GM12878 (cell line): ENCODE results near the gene CAMTA1. TPM values are rescaled to one million over a fixed set of nuclear protein-coding genes. Genes with fewer than 3 reads are reported as not detected.
"Not testable (repeated sequence)": the region's sequence is repeated elsewhere in the genome, so short reads cannot be mapped to it uniquely, and the experiment has no call there.

ENCODE experiments used
- ATAC-seq: fragments of 200-7000 bp; cut with Tn5 transposase; 3 replicates; pipeline ENCODE4 v1.9.1; 2020; ENCODE audit warnings: mild to moderate bottlenecking, moderate library complexity
- BruUV-seq: library from RNA; stranded (reverse); fragments of 400-500 nt; replicated peaks from 2 replicates; lab custom pipeline; 2021; lab: Mats Ljungman, UMichigan
- CTCF ChIA-PET: fragments of 300-600 bp; sonication (Branson Sonifier 250); formaldehyde crosslinking; extraction: SDS; loops from one replicate; lab custom pipeline; 2021; ENCODE audit warnings: inconsistent platforms; lab: Yijun Ruan, JAX
- POLR2A ChIA-PET: fragments of 350-600 bp; formaldehyde crosslinking; extraction: SDS; loops from one replicate; lab custom pipeline; 2021; ENCODE audit warnings: inconsistent platforms; lab: Charles Lee
- RAD21 ChIA-PET: fragments of 300-600 bp; sonication (Branson Sonifier 250); formaldehyde crosslinking; loops from one replicate; lab custom pipeline; 2023; ENCODE audit warnings: antibody characterized with exemption; ENCODE audit not compliant: unreplicated experiment; lab: Charles Lee
- SMC1A ChIA-PET: fragments of 300-600 bp; sonication (Branson Sonifier 250); formaldehyde crosslinking; loops from one replicate; lab custom pipeline; 2023; ENCODE audit not compliant: unreplicated experiment, uncharacterized antibody; lab: Charles Lee
- DNase-seq: peaks from one replicate; pipeline ENCODE4 v3.0.0-alpha.2; 2011; ENCODE audit warnings: low read depth, low spot score
- FAIRE-seq: peaks from 3 replicates; lab custom pipeline; 2011; peaks lifted over from hg19 to GRCh38; lab: Jason Lieb, UNC
- H2AFZ ChIP-seq: 2 replicates; pipeline ENCODE4 v1.6.0; 2011; ENCODE audit warnings: low read depth, low read length, control low read depth; ENCODE audit not compliant: control insufficient read depth
- H3K27ac ChIP-seq: 2 replicates; pipeline ENCODE4 v1.5.1; 2011; ENCODE audit warnings: control low read depth; ENCODE audit not compliant: control insufficient read depth, insufficient read depth
- H3K27me3 ChIP-seq, 2 experiments: replicated peaks in 1 of 2; 2 replicates each; pipeline versions ENCODE4 v1.6.0 to v1.6.1; 2011; ENCODE audit warnings: low read length in 1 of 2; ENCODE audit not compliant: control insufficient read depth in 2 of 2, insufficient read depth in 2 of 2
- H3K36me3 ChIP-seq, 2 experiments: 2 replicates each; pipeline ENCODE4 v1.5.1; 2011; ENCODE audit warnings: low read length in 1 of 2; ENCODE audit not compliant: control insufficient read depth in 2 of 2, insufficient read depth in 2 of 2
- H3K4me1 ChIP-seq: 2 replicates; pipeline ENCODE4 v1.6.1; 2011; ENCODE audit warnings: mild to moderate bottlenecking, low read length, moderate library complexity, mixed read lengths; ENCODE audit not compliant: control insufficient read depth, insufficient read depth
- H3K4me2 ChIP-seq: 2 replicates; pipeline ENCODE4 v1.6.0; 2011; ENCODE audit warnings: control low read depth; ENCODE audit not compliant: control insufficient read depth, insufficient read depth
- H3K4me3 ChIP-seq: fragments of 200-600 bp; sonication (generic); 2 replicates; pipeline ENCODE4 v1.5.1; 2016
- H3K79me2 ChIP-seq: 2 replicates; pipeline ENCODE4 v1.6.0; 2011; ENCODE audit warnings: low read length; ENCODE audit not compliant: control insufficient read depth, insufficient read depth
- H3K9ac ChIP-seq: 2 replicates; pipeline ENCODE4 v1.8.0; 2011; ENCODE audit warnings: low read length, control low read depth, mixed read lengths; ENCODE audit not compliant: control insufficient read depth, insufficient read depth
- H3K9me3 ChIP-seq: replicated peaks from 3 replicates; pipeline ENCODE4 v1.5.1; 2011; ENCODE audit warnings: mild to moderate bottlenecking, low read length; ENCODE audit not compliant: control insufficient read depth, insufficient read depth
- H4K20me1 ChIP-seq: 2 replicates; pipeline ENCODE4 v1.6.0; 2011; ENCODE audit not compliant: control insufficient read depth, insufficient read depth
- CHD2 ChIP-seq: IDR thresholded peaks from 2 replicates; pipeline ENCODE4 v1.6.1; 2011; ENCODE audit warnings: low read depth, low read length, improper control_type of control experiment, borderline replicate concordance
- DPF2 ChIP-seq: fragments of 450-650 bp; IDR thresholded peaks from 2 replicates; pipeline ENCODE4 v1.6.1; 2017; ENCODE audit warnings: mild to moderate bottlenecking
- HCFC1 ChIP-seq: fragments of 150-350 bp; IDR thresholded peaks from 2 replicates; pipeline ENCODE4 v1.6.1; 2014; ENCODE audit warnings: low read length
- IRF4 ChIP-seq: IDR thresholded peaks from 2 replicates; pipeline ENCODE4 v1.6.1; 2011; ENCODE audit warnings: low read depth, low read length
- KLF5 ChIP-seq: fragments of 450-650 bp; IDR thresholded peaks from 2 replicates; pipeline ENCODE4 v1.6.1; 2014; ENCODE audit warnings: mild to moderate bottlenecking; ENCODE audit not compliant: partially characterized antibody
- MEF2B ChIP-seq: fragments of 450-650 bp; IDR thresholded peaks from 2 replicates; pipeline ENCODE4 v1.6.1; 2018; ENCODE audit warnings: mild to moderate bottlenecking, moderate library complexity; ENCODE audit not compliant: partially characterized antibody, poor library complexity, severe bottlenecking
- MYB ChIP-seq: fragments of 150-350 bp; IDR thresholded peaks from 2 replicates; pipeline ENCODE4 v1.6.1; 2014; ENCODE audit warnings: mild to moderate bottlenecking, low read depth, low read length, borderline replicate concordance
- NR2F1 ChIP-seq: fragments of 450-650 bp; conservative IDR thresholded peaks from 2 replicates; pipeline ENCODE4 v1.6.1; 2017; ENCODE audit warnings: mild to moderate bottlenecking
- PBX3 ChIP-seq: IDR thresholded peaks from 2 replicates; pipeline ENCODE4 v1.6.1; 2011; ENCODE audit warnings: mild to moderate bottlenecking, low read depth, low read length, moderate library complexity; ENCODE audit not compliant: insufficient replicate concordance
- POLR2A ChIP-seq: IDR thresholded peaks from 2 replicates; pipeline ENCODE4 v1.6.1; 2011; ENCODE audit warnings: low read depth, mild to moderate bottlenecking, low read length
- RB1 ChIP-seq: fragments of 450-650 bp; formaldehyde crosslinking; IDR thresholded peaks from 2 replicates; pipeline ENCODE4 v1.6.1; 2017; ENCODE audit warnings: mild to moderate bottlenecking, borderline replicate concordance
- SMAD1 ChIP-seq: fragments of 450-650 bp; IDR thresholded peaks from 2 replicates; pipeline ENCODE4 v1.6.1; 2018; ENCODE audit warnings: mild to moderate bottlenecking, low read depth; ENCODE audit not compliant: partially characterized antibody
- TCF12 ChIP-seq: IDR thresholded peaks from 2 replicates; pipeline ENCODE4 v1.6.1; 2011; ENCODE audit warnings: low read depth, mild to moderate bottlenecking, low read length
- ZNF274 ChIP-seq: IDR thresholded peaks from one replicate; pipeline ENCODE4 v1.8.0; 2011; ENCODE audit not compliant: insufficient read length, insufficient read depth
- WGBS: methylation state at CpG from one replicate; pipeline ENCODE4 v1.1.6; 2016; ENCODE audit warnings: low lambda C conversion rate; ENCODE audit not compliant: insufficient replicate concordance, insufficient coverage; ENCODE audit errors: missing lambda C conversion rate; 5-methylcytosine and 5-hydroxymethylcytosine counted together
- in situ Hi-C: fragments of 300-500 bp; cut with MboI; formaldehyde crosslinking; loops from 9 replicates; pipeline ENCODE4 v1.14.3; 2018; ENCODE audit warnings: mixed read lengths
- intact Hi-C: fragments of 100-400 bp; cut with micrococcal nuclease; formaldehyde crosslinking; loops from one replicate; pipeline ENCODE4 v1.14.2; 2022; ENCODE audit not compliant: unreplicated experiment
- polyA plus RNA-seq, 11 experiments: library from polyadenylated mRNA; depleted of rRNA in 4 of 11; unstranded in 6 of 11; stranded (reverse) in 5 of 11; fragments of >200 nt; fragmentation: Nextera tagmentation in 4 of 11; fragmentation: Illumina TruSeq in 1 of 11; extraction: Ambion mirVana in 4 of 11; extraction: Trizol in 1 of 11; gene quantifications; 1 replicate in 1 of 11; 2 replicates in 10 of 11; pipeline versions ENCODE4 v1.2.1 to v1.2.3, GENCODE V29; 2011 to 2016; ENCODE audit warnings: inconsistent platforms in 2 of 11, missing spikeins in 2 of 11, low read depth in 1 of 11
- total RNA-seq, 4 experiments: library from RNA; depleted of rRNA in 3 of 4; stranded (reverse); fragments of >200 nt in 3 of 4; fragmentation: Illumina TruSeq in 1 of 4; extraction: Trizol in 1 of 4; gene quantifications; 2 replicates each; pipeline versions ENCODE4 v1.2.1 to v1.2.3, GENCODE V29; 2013 to 2021

CAMTA1 gene
- total and polyA plus RNA-seq, 10 of the 15 experiments (the other 5 are each of a cell fraction or from before 2014, with no cell fraction given): 37.7 to 148 (median 76.4) TPM

DNA sequence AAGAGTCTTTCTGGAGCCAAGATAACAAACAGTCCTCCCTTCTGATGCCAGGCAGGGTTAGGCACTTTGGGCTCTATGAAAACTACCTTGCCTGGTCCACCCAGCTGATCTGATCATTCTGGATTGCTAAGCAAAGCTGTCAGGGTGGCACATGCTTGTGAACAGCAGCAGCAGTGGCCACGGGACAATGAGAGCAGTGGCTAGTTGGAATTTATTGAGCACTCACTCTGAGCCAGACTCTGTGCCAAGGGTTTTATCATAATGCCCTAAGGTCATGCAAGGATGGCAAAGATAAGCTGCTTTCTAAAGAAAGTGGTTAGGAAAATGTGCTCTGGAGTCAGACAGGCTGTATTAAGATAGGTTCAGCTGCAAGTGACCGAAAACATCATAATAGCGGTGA lies 595.5 kb downstream of the CAMTA1 start:
- Histone ChIP-seq H3K4me2 (no peak overlapping the region), H3K4me1 (no peaks in the 10 kb centered on the region), H2AFZ (no peak overlapping the region), H4K20me1 (no peaks in the 10 kb centered on the region), H3K9ac (no peak overlapping the region), H3K27me3 (no peaks in the 10 kb centered on the region), H3K36me3 (no peaks in the 10 kb centered on the region), H3K27ac (no peak overlapping the region), H3K79me2 (no peaks in the 10 kb centered on the region), H3K9me3 (no peaks in the 10 kb centered on the region; the same call in 2 of the 3 replicates), H3K4me3 (no peak overlapping the region)
- SMC1A ChIA-PET: no interaction called here
- RAD21 ChIA-PET: no interaction called here
- POLR2A ChIA-PET: no interaction called here
- DNase-seq (no peak), FAIRE-seq (no peak), ATAC-seq (no peak)
- intact Hi-C loops: no loop called here
- no peak for TF ChIP-seq MYB
- TF ChIP-seq DPF2: no peak
- no peak for TF ChIP-seq KLF5
- TF ChIP-seq NR2F1: no peak
- no peak for TF ChIP-seq HCFC1
- TF ChIP-seq IRF4: no peak
- no peak for TF ChIP-seq TCF12
- TF ChIP-seq RB1: no peak
- TF ChIP-seq POLR2A: no peak
- TF ChIP-seq ZNF274: no peak
- TF ChIP-seq CHD2: no peak
- TF ChIP-seq MEF2B: no peak
- no peak for TF ChIP-seq SMAD1
- TF ChIP-seq PBX3: no peak
- 49% methylated on average over 3 of the region's 3 CpGs for WGBS
- CTCF ChIA-PET: no interaction called here
- in situ Hi-C loops: no loop called here
- no TSS peak for BruUV-seq

GRCh38 chr1:7381729-7382128 lies 596.5 kb downstream of the CAMTA1 start:
- H3K36me3 ChIP-seq, H3K9me3 ChIP-seq, POLR2A ChIA-PET, RAD21 ChIA-PET, H3K4me2 ChIP-seq, SMC1A ChIA-PET, BruUV-seq, H3K4me3 ChIP-seq, H3K79me2 ChIP-seq, CTCF ChIA-PET, ATAC-seq, H2AFZ ChIP-seq, intact Hi-C loops, H3K27ac ChIP-seq, H3K4me1 ChIP-seq, FAIRE-seq, H3K9ac ChIP-seq, H4K20me1 ChIP-seq, in situ Hi-C loops, H3K27me3 ChIP-seq, DNase-seq: not testable (repeated sequence)
- WGBS: 0% methylated on average over 3 of the region's 3 CpGs
